Measurements from ENCODE around the gene SEMA4D. TPM values are rescaled to one million over a fixed set of nuclear protein-coding genes. Genes with fewer than 3 reads are reported as not detected.

SEMA4D gene
- total and polyA plus RNA-seq, 2 of the 13 experiments (the other 11 are each of a cell fraction or from before 2014, with no cell fraction given), result 0.13 to 0.16 TPM

DNA sequence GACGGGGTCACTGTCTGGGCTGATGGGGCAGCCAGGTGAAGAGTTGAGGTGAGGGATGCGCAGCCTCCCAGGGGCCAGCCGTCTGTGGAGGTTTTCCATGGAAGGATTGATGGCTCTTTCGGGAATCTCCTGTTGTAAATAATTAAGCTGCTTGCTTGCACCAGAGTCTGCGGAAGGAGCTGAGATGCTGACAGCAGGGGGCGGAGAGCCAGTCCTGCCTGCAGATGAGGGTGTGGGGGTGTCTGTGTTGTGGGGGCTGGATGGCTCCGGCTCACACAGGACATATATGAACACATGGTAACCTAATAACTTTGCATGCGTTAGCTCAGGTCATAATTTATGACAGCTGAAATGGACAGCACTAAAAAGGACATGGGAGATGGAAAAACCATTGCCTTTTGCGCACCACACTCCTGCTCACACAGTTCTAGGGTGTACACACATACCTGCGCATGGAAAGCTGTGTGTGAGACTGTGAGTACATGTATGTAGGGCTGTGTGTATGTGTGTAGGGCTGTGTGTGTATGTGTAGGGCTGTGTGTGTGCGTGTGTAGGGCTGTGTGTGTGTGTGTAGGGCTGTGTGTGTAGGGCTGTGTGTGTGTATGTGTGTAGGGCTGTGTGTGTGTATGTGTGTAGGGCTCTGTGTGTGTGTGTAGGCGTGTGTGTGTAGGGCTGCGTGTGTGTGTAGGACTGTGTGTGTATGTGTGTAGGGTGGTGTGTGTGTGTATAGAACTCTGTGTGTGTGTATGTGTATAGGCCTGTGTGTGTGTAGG is 36.8 kb upstream of the SEMA4D start:
- BruUV-seq (replicated peaks), result no TSS peak
- intact Hi-C loops (cut with micrococcal nuclease; ENCODE audit: unreplicated experiment) (no loop called here), in situ Hi-C loops (cut with HindIII; ENCODE audit: extremely low pct_ligation_motif_present, low pct_unique_long_range_greater_than_20kb) (no loop called here)
- H3K4me1 ChIP-seq (ENCODE audit: insufficient read depth, low read length), result peaks cover 45% of the 10 kb centered on the region
- H3K27me3 ChIP-seq (ENCODE audit: control insufficient read depth in 1 of 2, insufficient read depth in 2 of 2, low read length in 2 of 2), result peaks cover 0 to 13% of the 10 kb centered on the region in 2 experiments; a peak in 2 of 5 replicates
- no peaks in the 10 kb centered on the region for H3K9me3 ChIP-seq (ENCODE audit: low read length)
- peak; percentile 54 for ATAC-seq
- no peak for FAIRE-seq
- no peak overlapping the region for H3K9ac ChIP-seq (ENCODE audit: insufficient read depth, low read depth, low read length)
- 34% methylated on average over 13 of the region's 13 CpGs for WGBS (ENCODE audit: low lambda C conversion rate)
- no peaks in the 10 kb centered on the region for H3K79me2 ChIP-seq (ENCODE audit: insufficient read depth, low read length)
- H2AFZ ChIP-seq (ENCODE audit: low read length), result no peak overlapping the region
- DNase-seq (ENCODE audit: low spot score), result no peak
- no peak overlapping the region for H3K4me3 ChIP-seq (replicated peaks in 1 of 3; ENCODE audit: insufficient read depth in 1 of 3, low read depth in 2 of 3, low read length in 3 of 3)
- POLR2A ChIA-PET, result no interaction called here
- H4K20me1 ChIP-seq (ENCODE audit: insufficient read depth, low read length), result no peaks in the 10 kb centered on the region
- no peak overlapping the region for H3K27ac ChIP-seq (ENCODE audit: extremely low read length, insufficient read depth, low read length)
- CTCF ChIA-PET (ENCODE audit: low intra/inter-chr PET ratio, low total read pairs), result no interaction called here
- H3K36me3 ChIP-seq (replicated peaks in 1 of 2; ENCODE audit: control insufficient read depth in 1 of 2, insufficient read depth in 2 of 2, low read length in 2 of 2), result no peaks in the 10 kb centered on the region
- H3K4me2 ChIP-seq (ENCODE audit: low read depth, low read length), result no peak overlapping the region
- TF ChIP-seq GATAD2A (CRISPR knock-in tag; IDR thresholded peaks at IDR 0.05), result no peak
- TF ChIP-seq, protein P1, sequence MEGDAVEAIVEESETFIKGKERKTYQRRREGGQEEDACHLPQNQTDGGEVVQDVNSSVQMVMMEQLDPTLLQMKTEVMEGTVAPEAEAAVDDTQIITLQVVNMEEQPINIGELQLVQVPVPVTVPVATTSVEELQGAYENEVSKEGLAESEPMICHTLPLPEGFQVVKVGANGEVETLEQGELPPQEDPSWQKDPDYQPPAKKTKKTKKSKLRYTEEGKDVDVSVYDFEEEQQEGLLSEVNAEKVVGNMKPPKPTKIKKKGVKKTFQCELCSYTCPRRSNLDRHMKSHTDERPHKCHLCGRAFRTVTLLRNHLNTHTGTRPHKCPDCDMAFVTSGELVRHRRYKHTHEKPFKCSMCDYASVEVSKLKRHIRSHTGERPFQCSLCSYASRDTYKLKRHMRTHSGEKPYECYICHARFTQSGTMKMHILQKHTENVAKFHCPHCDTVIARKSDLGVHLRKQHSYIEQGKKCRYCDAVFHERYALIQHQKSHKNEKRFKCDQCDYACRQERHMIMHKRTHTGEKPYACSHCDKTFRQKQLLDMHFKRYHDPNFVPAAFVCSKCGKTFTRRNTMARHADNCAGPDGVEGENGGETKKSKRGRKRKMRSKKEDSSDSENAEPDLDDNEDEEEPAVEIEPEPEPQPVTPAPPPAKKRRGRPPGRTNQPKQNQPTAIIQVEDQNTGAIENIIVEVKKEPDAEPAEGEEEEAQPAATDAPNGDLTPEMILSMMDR (CRISPR knock-in tag; IDR thresholded peaks at IDR 0.05), result peak; percentile 43
- peak; percentile 52; the same call in 1 of the 2 replicates for TF ChIP-seq ZNF777 (CRISPR knock-in tag; IDR thresholded peaks at IDR 0.05)
- no peak for TF ChIP-seq CC2D1A (CRISPR knock-in tag; IDR thresholded peaks at IDR 0.05)
- TF ChIP-seq ZNF646 (CRISPR knock-in tag; IDR thresholded peaks at IDR 0.05), result peak; percentile 50; the same call in 1 of the 2 replicates
- TF ChIP-seq TOPORS (CRISPR knock-in tag; IDR thresholded peaks at IDR 0.05), result no peak
- TF ChIP-seq ZNF546 (CRISPR knock-in tag; conservative IDR thresholded peaks at IDR 0.05), result no peak
- TF ChIP-seq, protein P2, sequence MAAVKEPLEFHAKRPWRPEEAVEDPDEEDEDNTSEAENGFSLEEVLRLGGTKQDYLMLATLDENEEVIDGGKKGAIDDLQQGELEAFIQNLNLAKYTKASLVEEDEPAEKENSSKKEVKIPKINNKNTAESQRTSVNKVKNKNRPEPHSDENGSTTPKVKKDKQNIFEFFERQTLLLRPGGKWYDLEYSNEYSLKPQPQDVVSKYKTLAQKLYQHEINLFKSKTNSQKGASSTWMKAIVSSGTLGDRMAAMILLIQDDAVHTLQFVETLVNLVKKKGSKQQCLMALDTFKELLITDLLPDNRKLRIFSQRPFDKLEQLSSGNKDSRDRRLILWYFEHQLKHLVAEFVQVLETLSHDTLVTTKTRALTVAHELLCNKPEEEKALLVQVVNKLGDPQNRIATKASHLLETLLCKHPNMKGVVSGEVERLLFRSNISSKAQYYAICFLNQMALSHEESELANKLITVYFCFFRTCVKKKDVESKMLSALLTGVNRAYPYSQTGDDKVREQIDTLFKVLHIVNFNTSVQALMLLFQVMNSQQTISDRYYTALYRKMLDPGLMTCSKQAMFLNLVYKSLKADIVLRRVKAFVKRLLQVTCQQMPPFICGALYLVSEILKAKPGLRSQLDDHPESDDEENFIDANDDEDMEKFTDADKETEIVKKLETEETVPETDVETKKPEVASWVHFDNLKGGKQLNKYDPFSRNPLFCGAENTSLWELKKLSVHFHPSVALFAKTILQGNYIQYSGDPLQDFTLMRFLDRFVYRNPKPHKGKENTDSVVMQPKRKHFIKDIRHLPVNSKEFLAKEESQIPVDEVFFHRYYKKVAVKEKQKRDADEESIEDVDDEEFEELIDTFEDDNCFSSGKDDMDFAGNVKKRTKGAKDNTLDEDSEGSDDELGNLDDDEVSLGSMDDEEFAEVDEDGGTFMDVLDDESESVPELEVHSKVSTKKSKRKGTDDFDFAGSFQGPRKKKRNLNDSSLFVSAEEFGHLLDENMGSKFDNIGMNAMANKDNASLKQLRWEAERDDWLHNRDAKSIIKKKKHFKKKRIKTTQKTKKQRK (IDR thresholded peaks at IDR 0.05; ENCODE audit: low read length), result no peak
- TF ChIP-seq PRMT3 (CRISPR knock-in tag; IDR thresholded peaks at IDR 0.05; ENCODE audit: borderline replicate concordance, low read depth), result no peak
